ENCODE results near the gene CNKSR3.
"Not testable (repeated sequence)": the region's sequence is repeated elsewhere in the genome, so short reads cannot be mapped to it uniquely, and the experiment has no call there.

Gene CNKSR3

GRCh38 chr6:154510144-154510905 lies at the start of gene CNKSR3:
Gene CNKSR3 (minus strand): TSS chr6:154510685. CDS start chr6:154510114, 571 bp downstream.
- DNase-seq, result peak; percentile 57

GRCh38 chr6:154558984-154559383 lies 48.5 kb upstream of the CNKSR3 start:
- DNase-seq, result no peak

GRCh38 chr6:154558513-154558912 lies 48.0 kb upstream of the CNKSR3 start:
- no peak for DNase-seq

GRCh38 chr6:154555073-154555677 lies 44.7 kb upstream of the CNKSR3 start:
- DNase-seq, result no peak

GRCh38 chr6:154554491-154554890 lies 44.0 kb upstream of the CNKSR3 start:
- DNase-seq, result no peak

- no peak for DNase-seq
Measured at GRCh38 chr6:154550779-154551178, 40.3 kb upstream of the CNKSR3 start.

- no peak for DNase-seq
Measured at GRCh38 chr6:154549179-154549578, 38.7 kb upstream of the CNKSR3 start.

GRCh38 chr6:154548130-154548830 lies 37.8 kb upstream of the CNKSR3 start:
- DNase-seq, result no peak

- no peak for DNase-seq
Measured at GRCh38 chr6:154543628-154544027, 33.1 kb upstream of the CNKSR3 start.

- DNase-seq, result no peak
Measured at GRCh38 chr6:154542747-154543146, 32.3 kb upstream of the CNKSR3 start.

- DNase-seq, result not testable (repeated sequence)
Measured at GRCh38 chr6:154541837-154542236, 31.4 kb upstream of the CNKSR3 start.

GRCh38 chr6:154539593-154540269 lies 29.2 kb upstream of the CNKSR3 start:
- DNase-seq, result no peak

- DNase-seq, result no peak
Measured at GRCh38 chr6:154538640-154539191, 28.2 kb upstream of the CNKSR3 start.

GRCh38 chr6:154537511-154538325 lies 27.2 kb upstream of the CNKSR3 start:
- DNase-seq, result no peak

- DNase-seq, result no peak
Measured at GRCh38 chr6:154536999-154537398, 26.5 kb upstream of the CNKSR3 start.

- DNase-seq, result no peak
Measured at GRCh38 chr6:154536255-154536654, 25.8 kb upstream of the CNKSR3 start.

- DNase-seq, result no peak
Measured at GRCh38 chr6:154535851-154536250, 25.4 kb upstream of the CNKSR3 start.

GRCh38 chr6:154535147-154535546 lies 24.7 kb upstream of the CNKSR3 start:
- no peak for DNase-seq

GRCh38 chr6:154534531-154534930 lies 24.0 kb upstream of the CNKSR3 start:
- DNase-seq, result no peak

- no peak for DNase-seq
Measured at GRCh38 chr6:154532426-154532825, 21.9 kb upstream of the CNKSR3 start.

- DNase-seq, result no peak
Measured at GRCh38 chr6:154529957-154530356, 19.5 kb upstream of the CNKSR3 start.

GRCh38 chr6:154528310-154528915 lies 17.9 kb upstream of the CNKSR3 start:
- DNase-seq, result no peak

All from NCI-H2171 treated with DMSO at 0.1 percent for 48 hours (cell line).